RWPE1 (cell line): ENCODE measurements around the gene BCR.

Experiments
- CTCF ChIA-PET: fragments of 350-600 bp; sonication (Branson Sonifier 250); formaldehyde crosslinking; extraction: SDS; loops from one replicate; lab custom pipeline; 2021; lab: Yijun Ruan, JAX
- POLR2A ChIA-PET: fragments of 400-600 bp; formaldehyde crosslinking; extraction: SDS; loops from one replicate; lab custom pipeline; 2020; ENCODE audit warnings: antibody characterized with exemption; ENCODE audit not compliant: low non-redundant PET; lab: Yijun Ruan, JAX
- DNase-seq: peaks from one replicate; pipeline ENCODE4 v3.0.0; 2012; ENCODE audit warnings: low spot score
- H3K27ac ChIP-seq: fragments of 450-650 bp; 2 replicates; pipeline ENCODE4 v1.5.1; 2017
- CTCF ChIP-seq: fragments of 450-650 bp; conservative IDR thresholded peaks from 2 replicates; pipeline ENCODE4 v1.5.1; 2017; ENCODE audit warnings: low read depth, mild to moderate bottlenecking

Gene BCR

GRCh38 chr22:23292453-23293350, 112.4 kb downstream of the BCR start:
- CTCF ChIA-PET, result no interaction called here
- POLR2A ChIA-PET, result no interaction called here
- TF ChIP-seq CTCF, result no peak
- no peak overlapping the region for H3K27ac ChIP-seq
- no peak for DNase-seq

GRCh38 chr22:23293720-23294119, 113.4 kb downstream of the BCR start:
- no peak for DNase-seq
- ChIA-PET POLR2A (no interaction called here), CTCF (no interaction called here)
- TF ChIP-seq CTCF, result no peak
- H3K27ac ChIP-seq, result no peak overlapping the region

GRCh38 chr22:23294221-23294620, 113.9 kb downstream of the BCR start:
- ChIA-PET CTCF (no interaction called here), POLR2A (no interaction called here)
- TF ChIP-seq CTCF, result no peak
- DNase-seq, result no peak
- no peak overlapping the region for H3K27ac ChIP-seq

GRCh38 chr22:23300476-23300875, 120.2 kb downstream of the BCR start:
- no peak for DNase-seq
- CTCF ChIA-PET, result interaction anchor here (0.5 kb wide), 1 partner anchor 86 kb away, joined by 3 read pairs; no protein-coding TSS in a partner anchor
- no peak overlapping the region for H3K27ac ChIP-seq
- no peak for TF ChIP-seq CTCF
- POLR2A ChIA-PET, result no interaction called here

- CTCF ChIA-PET, result no interaction called here
- no peak for DNase-seq
- TF ChIP-seq CTCF, result no peak
- POLR2A ChIA-PET, result no interaction called here
- H3K27ac ChIP-seq, result no peak overlapping the region
Observed at GRCh38 chr22:23301591-23301990, 121.3 kb downstream of the BCR start.

GRCh38 chr22:23302171-23303002, 122.1 kb downstream of the BCR start:
- POLR2A ChIA-PET, result no interaction called here
- 0 out of 2 replicates have a peak overlapping the region, but pooled peaks have one; percentile 9 for H3K27ac ChIP-seq
- CTCF ChIA-PET, result no interaction called here
- DNase-seq, result no peak
- no peak for TF ChIP-seq CTCF
